HCT116 (cell line): Measurements from ENCODE around the gene C1orf116. TPM values are rescaled to one million over a fixed set of nuclear protein-coding genes. Genes with fewer than 3 reads are reported as not detected.

ENCODE experiments used
- ATAC-seq: fragments of 200-7000 bp; cut with Tn5 transposase; 2 replicates; pipeline ENCODE4 v1.9.1; 2020; ENCODE audit warnings: mild to moderate bottlenecking, moderate library complexity
- BruUV-seq: library from RNA; stranded (reverse); fragments of 400-500 nt; replicated peaks from 2 replicates; lab custom pipeline; 2021; lab: Mats Ljungman, UMichigan
- CTCF ChIA-PET: fragments of 300-600 bp; sonication (Branson Sonifier 250); formaldehyde crosslinking; loops from one replicate; lab custom pipeline; 2021; ENCODE audit warnings: antibody characterized with exemption; lab: Charles Lee
- POLR2A ChIA-PET: fragments of 300-600, 350-600 bp; sonication (Branson Sonifier 250); formaldehyde crosslinking; loops from one replicate; lab custom pipeline; 2021; ENCODE audit warnings: antibody characterized with exemption; lab: Charles Lee
- RAD21 ChIA-PET, 2 experiments: fragments of 300-600 bp; sonication (Branson Sonifier 250); formaldehyde crosslinking; loops; one replicate each; lab custom pipeline; 2023; ENCODE audit warnings: low total read pairs in 2 of 2; ENCODE audit not compliant: uncharacterized antibody in 2 of 2, unreplicated experiment in 2 of 2, low non-redundant PET in 1 of 2; lab: Charles Lee
- DNase-seq: peaks from one replicate; pipeline ENCODE4 v3.0.0-alpha.2; 2010; ENCODE audit warnings: low read depth, low spot score
- H2AFZ ChIP-seq: fragments of 200-600 bp; shearing (Covaris generic), sonication (generic); 2 replicates; pipeline ENCODE4 v1.6.1; 2017; ENCODE audit warnings: low read depth, mixed run types, mixed read lengths, antibody characterized with exemption, low read length; ENCODE audit not compliant: poor library complexity, severe bottlenecking
- H3K27ac ChIP-seq: 2 replicates; pipeline ENCODE4 v1.5.1; 2012; ENCODE audit warnings: low read depth, low read length
- H3K27me3 ChIP-seq: fragments of 200-600 bp; sonication (generic); 2 replicates; pipeline ENCODE4 v1.6.1; 2016; ENCODE audit warnings: mixed run types, low read length, mixed read lengths; ENCODE audit not compliant: insufficient read depth
- H3K36me3 ChIP-seq, 2 experiments: fragments of 200-500 bp in 1 of 2; fragments of 200-600 bp in 1 of 2; sonication (Bioruptor generic) in 1 of 2; sonication (generic) in 1 of 2; 2 replicates each; pipeline versions ENCODE4 v1.5.1 to v1.6.1; 2014 to 2016; ENCODE audit warnings: low read length in 2 of 2, inconsistent platforms in 1 of 2, mixed read lengths in 1 of 2, mixed run types in 1 of 2; ENCODE audit not compliant: insufficient read depth in 2 of 2, control insufficient read depth in 1 of 2
- H3K4me1 ChIP-seq, 2 experiments: fragments of 200-600 bp in 1 of 2; sonication (generic) in 1 of 2; 2 replicates each; pipeline versions ENCODE4 v1.5.1 to v1.6.1; 2012 to 2017; ENCODE audit warnings: low read length in 2 of 2, inconsistent platforms in 1 of 2, mild to moderate bottlenecking in 1 of 2, mixed read lengths in 1 of 2, mixed run types in 1 of 2, moderate library complexity in 1 of 2; ENCODE audit not compliant: insufficient read depth in 2 of 2, control insufficient read depth in 1 of 2
- H3K4me2 ChIP-seq: fragments of 200-600 bp; sonication (generic); 2 replicates; pipeline ENCODE4 v1.6.1; 2017; ENCODE audit warnings: mixed run types, low read length, mixed read lengths
- H3K4me3 ChIP-seq, 2 experiments: fragments of 200-600 bp in 1 of 2; sonication (generic) in 1 of 2; replicated peaks in 1 of 2; 2 replicates each; pipeline ENCODE4 v1.5.1; 2011 to 2016; ENCODE audit warnings: low read length in 2 of 2, control low read depth in 1 of 2, low read depth in 1 of 2, mild to moderate bottlenecking in 1 of 2, mixed read lengths in 1 of 2, mixed run types in 1 of 2
- H3K79me2 ChIP-seq: fragments of 200-600 bp; sonication (generic); 2 replicates; pipeline ENCODE4 v1.6.1; 2017; ENCODE audit warnings: mild to moderate bottlenecking, mixed run types, low read length, moderate library complexity, mixed read lengths; ENCODE audit not compliant: insufficient read depth
- H3K9ac ChIP-seq: fragments of 200-600 bp; sonication (generic); 2 replicates; pipeline ENCODE4 v1.6.1; 2016; ENCODE audit warnings: low read length, mixed read lengths
- H3K9me2 ChIP-seq: fragments of 200-600 bp; sonication (generic), shearing (Covaris generic); 2 replicates; pipeline ENCODE4 v1.6.1; 2017; ENCODE audit warnings: mixed run types, mild to moderate bottlenecking, moderate library complexity; ENCODE audit not compliant: insufficient read depth
- H3K9me3 ChIP-seq, 2 experiments: fragments of 200-500 bp in 1 of 2; fragments of 200-600 bp in 1 of 2; sonication (Bioruptor generic) in 1 of 2; sonication (generic) in 1 of 2; 2 replicates each; pipeline ENCODE4 v1.6.1; 2014 to 2017; ENCODE audit warnings: low read length in 2 of 2, mixed read lengths in 2 of 2, inconsistent platforms in 1 of 2, low read depth in 1 of 2, mild to moderate bottlenecking in 1 of 2, mixed run types in 1 of 2, moderate library complexity in 1 of 2; ENCODE audit not compliant: control insufficient read depth in 1 of 2, insufficient read depth in 1 of 2
- H4K20me1 ChIP-seq: fragments of 200-600 bp; sonication (generic), shearing (Covaris generic); 2 replicates; pipeline ENCODE4 v1.6.1; 2017; ENCODE audit warnings: mixed run types, mild to moderate bottlenecking, moderate library complexity; ENCODE audit not compliant: insufficient read depth
- CBX3 ChIP-seq: IDR thresholded peaks from 2 replicates; pipeline ENCODE4 v1.6.1; 2012; ENCODE audit warnings: low read depth
- CEBPB ChIP-seq: IDR thresholded peaks from 2 replicates; pipeline ENCODE4 v1.6.1; 2012; ENCODE audit warnings: low read depth
- CTCF ChIP-seq, 3 experiments: fragments of 200-600 bp in 1 of 3; sonication (generic) in 1 of 3; IDR thresholded peaks in 2 of 3; conservative IDR thresholded peaks in 1 of 3; 2 replicates each; pipeline ENCODE4 v1.5.1; 2012 to 2017; ENCODE audit warnings: low read depth in 2 of 3, low read length in 2 of 3, antibody characterized with exemption in 1 of 3, borderline replicate concordance in 1 of 3, control low read depth in 1 of 3, mild to moderate bottlenecking in 1 of 3, mixed read lengths in 1 of 3, mixed run types in 1 of 3, moderate library complexity in 1 of 3; ENCODE audit not compliant: insufficient read depth in 1 of 3
- EGR1 ChIP-seq: IDR thresholded peaks from 2 replicates; pipeline ENCODE4 v1.6.1; 2012; ENCODE audit warnings: low read depth
- EZH2phosphoT487 ChIP-seq: fragments of 200-600 bp; IDR thresholded peaks from 2 replicates; pipeline ENCODE4 v1.6.1; 2018; ENCODE audit warnings: antibody characterized with exemption, borderline replicate concordance
- JUND ChIP-seq: IDR thresholded peaks from 2 replicates; pipeline ENCODE4 v1.6.1; 2012
- RAD21 ChIP-seq: IDR thresholded peaks from 2 replicates; pipeline ENCODE4 v1.6.1; 2012; ENCODE audit warnings: low read depth, mild to moderate bottlenecking
- SRF ChIP-seq: IDR thresholded peaks from 2 replicates; pipeline ENCODE4 v1.6.1; 2012; ENCODE audit warnings: low read depth
- YY1 ChIP-seq: IDR thresholded peaks from 2 replicates; pipeline ENCODE4 v1.6.1; 2011; ENCODE audit warnings: low read length, low read depth, moderate library complexity, mild to moderate bottlenecking; ENCODE audit not compliant: insufficient replicate concordance; ENCODE audit errors: extremely low read depth
- intact Hi-C: fragments of 100-400 bp; cut with micrococcal nuclease; formaldehyde crosslinking; loops from 2 replicates; pipeline ENCODE4 v1.10.0; 2022
- total RNA-seq: library from RNA; stranded (reverse); gene quantifications from one replicate; pipeline ENCODE4 v1.2.1, GENCODE V29; 2021; ENCODE audit not compliant: unreplicated experiment
- TF ChIP-seq, protein P1 (sequence below): IDR thresholded peaks from 2 replicates; pipeline ENCODE4 v1.6.1; 2011; ENCODE audit warnings: mild to moderate bottlenecking, low read length, moderate library complexity; ENCODE audit not compliant: insufficient replicate concordance; ENCODE audit errors: extremely low read depth

C1orf116 gene
- total RNA-seq, 1 experiment from 2014 or later = 3.6 TPM

DNA sequence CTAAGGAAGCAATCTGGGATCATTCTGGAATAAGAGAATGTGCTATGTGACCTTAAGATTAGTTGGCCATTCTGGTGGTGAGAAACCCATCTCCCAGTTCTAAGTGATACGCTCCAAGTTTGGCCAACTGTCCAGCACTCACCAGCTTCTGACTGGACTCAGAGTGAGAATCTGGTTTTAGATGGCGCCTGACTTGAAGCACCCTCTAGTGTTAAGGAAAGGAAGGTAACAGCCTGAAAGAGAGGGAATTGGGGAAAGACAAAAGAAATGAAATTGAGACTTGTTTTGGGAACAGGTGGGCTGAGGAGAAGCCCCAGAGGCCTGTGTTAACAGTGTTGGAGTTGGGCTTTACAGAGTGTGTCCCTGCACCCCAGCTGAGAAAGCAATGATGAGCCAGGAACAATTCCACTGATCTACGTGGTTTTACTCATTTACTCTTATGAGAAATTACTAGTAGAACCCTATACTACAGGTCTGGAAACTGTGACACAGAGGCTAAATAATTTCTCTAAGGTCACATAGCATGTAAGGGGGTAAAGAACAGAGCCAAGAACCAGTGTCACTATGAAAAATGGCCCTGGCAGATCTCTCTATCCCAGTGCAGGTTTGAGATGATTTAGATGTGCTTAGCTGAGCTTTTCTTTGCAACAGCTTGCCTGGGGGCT lies 53.0 kb downstream of the C1orf116 start:
- TF ChIP-seq EZH2phosphoT487 = no peak
- peak; percentile 54 for TF ChIP-seq YY1
- no peak for TF ChIP-seq CEBPB
- no peak for TF ChIP-seq EGR1
- peak; percentile 65 to 74 (median 65) for TF ChIP-seq CTCF (IDR thresholded peaks at IDR 0.05 in 2 of 3, conservative IDR thresholded peaks at IDR 0.05 in 1 of 3; ENCODE audit: borderline replicate concordance in 1 of 3, insufficient read depth in 1 of 3, low read depth in 2 of 3, low read length in 2 of 3)
- TF ChIP-seq RAD21 = peak; percentile 63
- no peak for TF ChIP-seq JUND
- TF ChIP-seq, protein P1, sequence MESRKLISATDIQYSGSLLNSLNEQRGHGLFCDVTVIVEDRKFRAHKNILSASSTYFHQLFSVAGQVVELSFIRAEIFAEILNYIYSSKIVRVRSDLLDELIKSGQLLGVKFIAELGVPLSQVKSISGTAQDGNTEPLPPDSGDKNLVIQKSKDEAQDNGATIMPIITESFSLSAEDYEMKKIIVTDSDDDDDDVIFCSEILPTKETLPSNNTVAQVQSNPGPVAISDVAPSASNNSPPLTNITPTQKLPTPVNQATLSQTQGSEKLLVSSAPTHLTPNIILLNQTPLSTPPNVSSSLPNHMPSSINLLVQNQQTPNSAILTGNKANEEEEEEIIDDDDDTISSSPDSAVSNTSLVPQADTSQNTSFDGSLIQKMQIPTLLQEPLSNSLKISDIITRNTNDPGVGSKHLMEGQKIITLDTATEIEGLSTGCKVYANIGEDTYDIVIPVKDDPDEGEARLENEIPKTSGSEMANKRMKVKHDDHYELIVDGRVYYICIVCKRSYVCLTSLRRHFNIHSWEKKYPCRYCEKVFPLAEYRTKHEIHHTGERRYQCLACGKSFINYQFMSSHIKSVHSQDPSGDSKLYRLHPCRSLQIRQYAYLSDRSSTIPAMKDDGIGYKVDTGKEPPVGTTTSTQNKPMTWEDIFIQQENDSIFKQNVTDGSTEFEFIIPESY = no peak
- 0 out of 2 replicates have a peak, but pooled peaks have one; percentile 0 for TF ChIP-seq SRF
- TF ChIP-seq CBX3 = 0 out of 2 replicates have a peak, but pooled peaks have one; percentile 10
- no peaks in the 10 kb centered on the region for H3K4me1 ChIP-seq
- no peak overlapping the region for H3K9ac ChIP-seq
- DNase-seq (peak; percentile 7), ATAC-seq (peak; percentile 74)
- H3K4me3 ChIP-seq = no peak overlapping the region
- ChIA-PET CTCF (interaction anchor here (0.6 to 5.3 kb wide), 12 partner anchors 9 to 586 kb away, joined by 3 to 48 read pairs (median 4); no protein-coding TSS in a partner anchor), POLR2A (no interaction called here), RAD21 (interaction anchor here in 1 of 2 experiments (0.6 kb wide), 1 partner anchor 498 kb away, joined by 7 read pairs; no protein-coding TSS in a partner anchor)
- H2AFZ ChIP-seq = peak overlapping the region; percentile 66
- H3K4me2 ChIP-seq = no peak overlapping the region
- no peaks in the 10 kb centered on the region for H3K9me2 ChIP-seq
- no peaks in the 10 kb centered on the region for H3K36me3 ChIP-seq
- no peaks in the 10 kb centered on the region for H3K27me3 ChIP-seq
- H3K9me3 ChIP-seq = no peaks in the 10 kb centered on the region
- H3K79me2 ChIP-seq = no peaks in the 10 kb centered on the region
- no TSS peak for BruUV-seq
- H4K20me1 ChIP-seq = no peaks in the 10 kb centered on the region
- intact Hi-C loops = loop anchor here (5.0 to 10.0 kb wide), 5 partner anchors 98 to 502 kb away; partner anchors contain the start of gene DYRK3
- no peak overlapping the region for H3K27ac ChIP-seq
